Heart left ventricle (tissue), 13 donors: ENCODE data around the gene ZBTB45.

Source experiments
- CTCF ChIP-seq, 12 donors: fragments of 200-600 bp; sonication (generic) in 4 of 12; IDR thresholded peaks; one replicate each; pipeline versions ENCODE4 v1.5.0 to v1.8.0; 2018 to 2022; ENCODE audit warnings: antibody characterized with exemption in 12 of 12, mild to moderate bottlenecking in 5 of 12
- POLR2A ChIP-seq, 2 donors: fragments of 450-650 bp; IDR thresholded peaks; one replicate each; pipeline ENCODE4 v1.6.1; 2017; ENCODE audit warnings: antibody characterized with exemption in 2 of 2, mild to moderate bottlenecking in 2 of 2, moderate library complexity in 2 of 2
- donor health status: ischemic (EF 13 %, LVEDD 7.1; RV severe dilation, severe dysfunction).
- donor health status: DM: no; HTN: yes; CAD: no.
- donor health status: DM: no; HTN: no; CAD: no.
- donor health status: ischemic (EF 25% LVEDD 6.9; RV normal size, moderate dysfunction).
- donor health status: ischemic (EF 25% LVEDD 5.7; RV mildly dilated, moderate dysfunction).
- donor health status: ischemic (EF 35%, LVEDD 5.7; RV mildly dilated, moderate dysfunction).
- donor health status: nonischemic (EF 11% LVEDD 7.7; RV severe dilation, severe dysfunction).
- donor health status: DM: yes; HTN: yes; CAD: no.
- donor health status: PGD.
- donor health status: ischemic (EF 29% LVEDD 5.4; RV normal size, mild dysfunction).
- donor health status: nonischemic (EF 23%, LVEDD 6.1; RV moderate dilation, normal function).

- TF ChIP-seq POLR2A (IDR thresholded peaks at IDR 0.05) (no peak), CTCF (IDR thresholded peaks at IDR 0.05) (no peak)
Measured at GRCh38 chr19:58468216-58468839, 51.3 kb downstream of the ZBTB45 start.
